K562 (cell line): ENCODE data around the gene GLRX. TPM values are rescaled to one million over a fixed set of nuclear protein-coding genes. Genes with fewer than 3 reads are reported as not detected.
A peak's percentile ranks its signal among the peaks of the same experiment; 100 is the strongest.

Experiments used
- BMI1 ChIP-seq: fragments of 150-350 bp; IDR thresholded peaks from 2 replicates; pipeline ENCODE4 v1.6.1; 2014; ENCODE audit warnings: low read length
- CREB1 ChIP-seq, 2 experiments: sonication (generic) in 1 of 2; formaldehyde crosslinking in 1 of 2; IDR thresholded peaks; 2 replicates each; pipeline versions ENCODE4 v1.6.1 to v1.8.0; 2012 to 2022; ENCODE audit warnings: inconsistent platforms in 1 of 2, mild to moderate bottlenecking in 1 of 2, missing genetic modification reagents in 1 of 2, moderate library complexity in 1 of 2
- EHMT2 ChIP-seq: fragments of 450-650 bp; IDR thresholded peaks from 2 replicates; pipeline ENCODE4 v1.6.1; 2018; ENCODE audit warnings: antibody characterized with exemption
- FOXA1 ChIP-seq: fragments of 450-650 bp; IDR thresholded peaks from 2 replicates; pipeline ENCODE4 v1.6.1; 2016; ENCODE audit warnings: mild to moderate bottlenecking, borderline replicate concordance
- GATAD2A ChIP-seq: fragments of 450-650 bp; IDR thresholded peaks from 2 replicates; pipeline ENCODE4 v1.6.1; 2017
- HMGN3 ChIP-seq: IDR thresholded peaks from 2 replicates; pipeline ENCODE4 v1.6.1; 2011; ENCODE audit warnings: borderline replicate concordance, low read depth, mild to moderate bottlenecking, mixed read lengths, low read length; ENCODE audit not compliant: insufficient read length; ENCODE audit errors: extremely low read depth
- ILF3 ChIP-seq: fragments of 450-650 bp; IDR thresholded peaks from 2 replicates; pipeline ENCODE4 v1.6.1; 2018; ENCODE audit warnings: antibody characterized with exemption, mild to moderate bottlenecking, moderate library complexity, borderline replicate concordance
- MTA2 ChIP-seq: fragments of 450-650 bp; IDR thresholded peaks from 2 replicates; pipeline ENCODE4 v1.6.1; 2016; ENCODE audit warnings: low read depth
- MTA3 ChIP-seq: fragments of 450-650 bp; formaldehyde crosslinking; IDR thresholded peaks from 2 replicates; pipeline ENCODE4 v1.6.1; 2017; ENCODE audit warnings: mild to moderate bottlenecking, borderline replicate concordance
- RBBP5 ChIP-seq: fragments of 200-600 bp; sonication (generic); IDR thresholded peaks from 2 replicates; pipeline ENCODE4 v1.6.1; 2012; ENCODE audit warnings: borderline replicate concordance, mild to moderate bottlenecking, low read length, control low read depth, inconsistent platforms; ENCODE audit not compliant: insufficient read depth, poor library complexity, severe bottlenecking
- TAL1 ChIP-seq: fragments of 450-650 bp; IDR thresholded peaks from 2 replicates; pipeline ENCODE4 v1.6.1; 2016; ENCODE audit warnings: mild to moderate bottlenecking
- TRIM24 ChIP-seq, 2 experiments: fragments of 450-650 bp; IDR thresholded peaks; 2 replicates each; pipeline ENCODE4 v1.6.1; 2016
- YY1 ChIP-seq, 3 experiments: IDR thresholded peaks; 2 replicates each; pipeline ENCODE4 v1.6.1; 2011; ENCODE audit warnings: low read length in 2 of 3, mild to moderate bottlenecking in 2 of 3, moderate library complexity in 2 of 3, borderline replicate concordance in 1 of 3, control low read depth in 1 of 3, low read depth in 1 of 3; ENCODE audit not compliant: insufficient read depth in 3 of 3, insufficient replicate concordance in 2 of 3, control insufficient read depth in 1 of 3, insufficient read length in 1 of 3; ENCODE audit errors: extremely low read depth in 1 of 3
- ZBTB40 ChIP-seq, 2 experiments: fragments of 450-650 bp in 1 of 2; sonication (generic) in 1 of 2; formaldehyde crosslinking in 1 of 2; IDR thresholded peaks; 2 replicates each; pipeline versions ENCODE4 v1.7.1 to v1.9.0; 2016 to 2022; ENCODE audit warnings: inconsistent platforms in 1 of 2, mild to moderate bottlenecking in 1 of 2, missing genetic modification reagents in 1 of 2
- ZNF124 ChIP-seq: sonication (generic); formaldehyde crosslinking; IDR thresholded peaks from 2 replicates; pipeline ENCODE4 v1.8.1; 2022; ENCODE audit warnings: missing genetic modification reagents
- ZNF134 ChIP-seq: fragments of 250-450 bp; sonication (Bioruptor Pico); conservative IDR thresholded peaks from 2 replicates; pipeline ENCODE4 v1.4.0; 2020
- ZNF239 ChIP-seq: fragments of 250-450 bp; sonication (Bioruptor Pico); IDR thresholded peaks from 2 replicates; pipeline ENCODE4 v1.4.0; 2020; ENCODE audit warnings: mild to moderate bottlenecking
- ZNF696 ChIP-seq: fragments of 250-450 bp; sonication (Bioruptor Pico); conservative IDR thresholded peaks from 2 replicates; pipeline ENCODE4 v1.4.0; 2020; ENCODE audit warnings: mild to moderate bottlenecking, moderate library complexity
- ZNF707 ChIP-seq: fragments of 250-450 bp; sonication (Bioruptor Pico); conservative IDR thresholded peaks from 2 replicates; pipeline ENCODE4 v1.8.0; 2022; ENCODE audit warnings: inconsistent platforms, mild to moderate bottlenecking, moderate library complexity
- ZNF764 ChIP-seq: fragments of 250-450 bp; sonication (Bioruptor Pico); IDR thresholded peaks from 2 replicates; pipeline ENCODE4 v1.4.0; 2020; ENCODE audit warnings: low read depth, mild to moderate bottlenecking, moderate library complexity
- ZSCAN32 ChIP-seq: fragments of 450-650 bp; formaldehyde crosslinking; IDR thresholded peaks from 2 replicates; pipeline ENCODE4 v1.4.0; 2020; ENCODE audit warnings: mild to moderate bottlenecking, moderate library complexity
- polyA plus RNA-seq, 8 experiments: library from polyadenylated mRNA; depleted of rRNA in 4 of 8; stranded (reverse) in 5 of 8; unstranded in 3 of 8; fragments of >200 nt; fragmentation: Nextera tagmentation in 2 of 8; fragmentation: Illumina TruSeq in 1 of 8; extraction: Ambion mirVana in 2 of 8; extraction: Trizol in 1 of 8; gene quantifications; 2 replicates each; pipeline versions ENCODE4 v1.2.1 to v1.2.3, GENCODE V29; 2011 to 2014; ENCODE audit warnings: inconsistent platforms in 1 of 8, missing spikeins in 1 of 8
- total RNA-seq, 7 experiments: library from RNA; depleted of rRNA in 6 of 7; stranded (reverse); fragments of >200 nt in 6 of 7; fragmentation: Illumina TruSeq in 2 of 7; extraction: Trizol in 2 of 7; gene quantifications; 2 replicates each; pipeline versions ENCODE4 v1.2.1 to v1.2.3, GENCODE V29; 2011 to 2021; ENCODE audit warnings: low replicate concordance in 1 of 7

Gene GLRX
- total and polyA plus RNA-seq, 9 of the 15 experiments (the other 6 are each of a cell fraction or from before 2014, with no cell fraction given) = 2.3 to 11.2 (median 4.6) TPM

GRCh38 chr5:95822542-95823181, at the start of gene GLRX (continued):
- TF ChIP-seq ZBTB40 (IDR thresholded peaks at IDR 0.05) (no peak), ZBTB40 (CRISPR knock-in tag; IDR thresholded peaks at IDR 0.05) (no peak), ZNF239 (CRISPR knock-in tag) (no peak), ZNF134 (CRISPR knock-in tag) (no peak), ZNF764 (CRISPR knock-in tag) (no peak), YY1 (IDR thresholded peaks at IDR 0.05; ENCODE audit: borderline replicate concordance in 1 of 3, control insufficient read depth in 1 of 3, extremely low read depth in 1 of 3, insufficient read depth in 3 of 3, insufficient read length in 1 of 3, insufficient replicate concordance in 2 of 3, low read depth in 1 of 3, low read length in 2 of 3) (no peak), ZNF696 (no peak), ZNF124 (CRISPR knock-in tag) (no peak), TRIM24 (IDR thresholded peaks at IDR 0.05) (no peak), TAL1 (no peak), CREB1 (IDR thresholded peaks at IDR 0.05) (no peak), CREB1 (CRISPR knock-in tag; IDR thresholded peaks at IDR 0.05) (no peak), HMGN3 (no peak), MTA2 (0 out of 2 replicates have a peak, but pooled peaks have one; percentile 6), RBBP5 (peak; percentile 24), ZNF707 (CRISPR knock-in tag) (no peak), ZSCAN32 (CRISPR knock-in tag) (no peak), EHMT2 (no peak), GATAD2A (no peak), ILF3 (no peak), BMI1 (no peak), FOXA1 (no peak), MTA3 (no peak)
